HepG2 (cell line): Measurements from ENCODE around the gene PYY. TPM values are rescaled to one million over a fixed set of nuclear protein-coding genes. Genes with fewer than 3 reads are reported as not detected.

Experiments
- AGO1 ChIP-seq: fragments of 200-400 bp; formaldehyde crosslinking; IDR thresholded peaks from 2 replicates; pipeline ENCODE4 v1.6.1; 2017; ENCODE audit warnings: mild to moderate bottlenecking, low read depth, low read length, moderate library complexity; ENCODE audit not compliant: poor library complexity, severe bottlenecking
- BCL6 ChIP-seq: IDR thresholded peaks from 2 replicates; pipeline ENCODE4 v1.6.1; 2016; ENCODE audit warnings: missing genetic modification reagents, missing compliant biosample characterization
- ELF4 ChIP-seq: sonication (generic); formaldehyde crosslinking; IDR thresholded peaks from 2 replicates; pipeline ENCODE4 v1.5.0; 2020; ENCODE audit warnings: missing genetic modification reagents, mild to moderate bottlenecking, moderate library complexity, borderline replicate concordance
- ETV5 ChIP-seq: IDR thresholded peaks from 2 replicates; pipeline ENCODE4 v1.6.1; 2018; ENCODE audit warnings: missing biosample characterization, missing genetic modification reagents, inconsistent platforms, borderline replicate concordance
- FOSL1 ChIP-seq: sonication (generic); formaldehyde crosslinking; IDR thresholded peaks from 2 replicates; pipeline ENCODE4 v1.9.0; 2021; ENCODE audit warnings: missing genetic modification reagents, borderline replicate concordance
- FOXP1 ChIP-seq, 2 experiments: fragments of 450-650 bp in 1 of 2; IDR thresholded peaks; 2 replicates each; pipeline ENCODE4 v1.6.1; 2017 to 2018; ENCODE audit warnings: antibody characterized with exemption in 1 of 2
- MLLT10 ChIP-seq: sonication (generic); formaldehyde crosslinking; IDR thresholded peaks from 2 replicates; pipeline ENCODE4 v1.4.0; 2020; ENCODE audit warnings: missing genetic modification reagents
- PHF8 ChIP-seq: sonication (generic); formaldehyde crosslinking; IDR thresholded peaks from 2 replicates; pipeline ENCODE4 v1.5.0; 2020; ENCODE audit warnings: missing genetic modification reagents
- PITX1 ChIP-seq: sonication (generic); formaldehyde crosslinking; IDR thresholded peaks from 2 replicates; pipeline ENCODE4 v1.5.1; 2020; ENCODE audit warnings: mild to moderate bottlenecking, missing genetic modification reagents
- SOX13 ChIP-seq, 3 experiments: fragments of 450-650 bp in 1 of 3; sonication (generic) in 1 of 3; formaldehyde crosslinking in 1 of 3; IDR thresholded peaks in 2 of 3; conservative IDR thresholded peaks in 1 of 3; 2 replicates each; pipeline versions ENCODE4 v1.5.0 to v1.6.1; 2016 to 2020; ENCODE audit warnings: antibody characterized with exemption in 1 of 3, mild to moderate bottlenecking in 1 of 3, missing compliant biosample characterization in 1 of 3, missing genetic modification reagents in 1 of 3, moderate library complexity in 1 of 3
- STAG1 ChIP-seq: sonication (generic); formaldehyde crosslinking; IDR thresholded peaks from 2 replicates; pipeline ENCODE4 v1.4.0; 2020; ENCODE audit warnings: missing genetic modification reagents
- ZBTB3 ChIP-seq: sonication (generic); formaldehyde crosslinking; IDR thresholded peaks from 2 replicates; pipeline ENCODE4 v1.4.0; 2020; ENCODE audit warnings: low read depth, mild to moderate bottlenecking, moderate library complexity, missing genetic modification reagents, borderline replicate concordance
- ZNF12 ChIP-seq: sonication (generic); formaldehyde crosslinking; IDR thresholded peaks from 2 replicates; pipeline ENCODE4 v1.5.0; 2020; ENCODE audit warnings: missing genetic modification reagents
- ZNF569 ChIP-seq: sonication (generic); formaldehyde crosslinking; IDR thresholded peaks from 2 replicates; pipeline ENCODE4 v1.5.0; 2020; ENCODE audit warnings: mild to moderate bottlenecking, missing genetic modification reagents, moderate library complexity, borderline replicate concordance
- ZNF746 ChIP-seq: sonication (generic); formaldehyde crosslinking; IDR thresholded peaks from 2 replicates; pipeline ENCODE4 v1.8.0; 2022; ENCODE audit warnings: mild to moderate bottlenecking, missing genetic modification reagents
- ZNF773 ChIP-seq: sonication (generic); formaldehyde crosslinking; IDR thresholded peaks from 2 replicates; pipeline ENCODE4 v1.4.0; 2020; ENCODE audit warnings: missing genetic modification reagents, borderline replicate concordance
- ZNF788 ChIP-seq: sonication (generic); formaldehyde crosslinking; IDR thresholded peaks from 2 replicates; pipeline ENCODE4 v1.5.0; 2020; ENCODE audit warnings: mild to moderate bottlenecking, missing genetic modification reagents, borderline replicate concordance
- polyA plus RNA-seq, 8 experiments: library from polyadenylated mRNA; depleted of rRNA in 3 of 8; stranded (reverse) in 7 of 8; unstranded in 1 of 8; fragments of >200 nt; fragmentation: Illumina TruSeq in 4 of 8; extraction: Trizol in 4 of 8; gene quantifications; 2 replicates each; pipeline versions ENCODE4 v1.2.1 to v1.2.3, GENCODE V29; 2011 to 2016; ENCODE audit warnings: low read depth in 4 of 8, missing spikeins in 1 of 8, mixed read lengths in 1 of 8; ENCODE audit not compliant: insufficient read depth in 1 of 8
- total RNA-seq, 5 experiments: library from RNA; depleted of rRNA; stranded (reverse); fragments of >200 nt; fragmentation: Illumina TruSeq; extraction: Trizol; gene quantifications; 2 replicates each; pipeline ENCODE4 v1.2.3, GENCODE V29; 2016; ENCODE audit warnings: low read depth in 1 of 5
- TF ChIP-seq, protein P1 (sequence below): fragments of 450-650 bp; IDR thresholded peaks from 2 replicates; pipeline ENCODE4 v1.6.1; 2017
- TF ChIP-seq, protein P2 (sequence below): sonication (generic); formaldehyde crosslinking; IDR thresholded peaks from 2 replicates; pipeline ENCODE4 v1.5.0; 2020; ENCODE audit warnings: mild to moderate bottlenecking, missing genetic modification reagents, moderate library complexity
- TF ChIP-seq, protein P3 (sequence below), 2 experiments: sonication (generic) in 1 of 2; formaldehyde crosslinking in 1 of 2; IDR thresholded peaks; 2 replicates each; pipeline versions ENCODE4 v1.4.0 to v1.6.1; 2018 to 2020; ENCODE audit warnings: missing genetic modification reagents in 2 of 2, borderline replicate concordance in 1 of 2, low read depth in 1 of 2, mild to moderate bottlenecking in 1 of 2, missing biosample characterization in 1 of 2
- TF ChIP-seq, protein P4 (sequence below): fragments of 450-650 bp; IDR thresholded peaks from 2 replicates; pipeline ENCODE4 v1.6.1; 2016
- TF ChIP-seq, protein P5 (sequence below): sonication (generic); formaldehyde crosslinking; IDR thresholded peaks from 2 replicates; pipeline ENCODE4 v1.5.1; 2020; ENCODE audit warnings: mild to moderate bottlenecking, moderate library complexity, missing genetic modification reagents

Gene PYY
- total and polyA plus RNA-seq, 2 of the 13 experiments (the other 11 are each of a cell fraction or from before 2014, with no cell fraction given) = 0.25 TPM; not detected in 1

DNA sequence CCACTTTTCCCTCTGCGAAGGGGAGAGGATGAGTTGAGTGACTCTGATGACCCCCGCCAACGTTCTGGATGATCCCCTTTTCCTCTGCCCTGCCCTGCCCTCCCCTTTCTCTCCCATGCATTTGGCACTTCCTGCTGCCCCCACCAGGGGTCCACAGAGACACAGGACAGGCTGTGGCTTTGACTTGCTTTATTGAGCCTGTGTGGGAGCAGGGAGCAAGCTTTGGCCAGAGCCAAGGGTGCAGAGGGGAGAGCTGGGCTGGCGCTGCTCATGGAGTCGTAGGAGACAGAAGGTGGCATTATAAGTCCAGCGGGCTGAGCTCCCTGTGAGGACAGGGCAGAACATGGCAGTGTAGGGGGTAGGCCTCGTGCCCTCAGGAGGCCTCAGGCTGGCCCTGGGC is 13.1 kb downstream of the PYY start (continued):
- TF ChIP-seq ELF4 (CRISPR knock-in tag) (no peak), ZNF788 (no peak), BCL6 (no peak), ETV5 (CRISPR knock-in tag) (no peak), ZNF773 (no peak), SOX13 (IDR thresholded peaks at IDR 0.05) (no peak), SOX13 (CRISPR knock-in tag; conservative IDR thresholded peaks at IDR 0.05 in 1 of 2, IDR thresholded peaks at IDR 0.05 in 1 of 2) (no peak), FOXP1 (IDR thresholded peaks at IDR 0.05) (no peak), FOXP1 (CRISPR knock-in tag; IDR thresholded peaks at IDR 0.05) (no peak), ZNF12 (CRISPR knock-in tag) (no peak), MLLT10 (no peak), STAG1 (CRISPR knock-in tag) (peak; percentile 90), ZNF746 (CRISPR knock-in tag) (no peak), PHF8 (CRISPR knock-in tag) (peak; percentile 36; the same call in 1 of the 2 replicates), PITX1 (CRISPR knock-in tag) (peak; percentile 36; the same call in 1 of the 2 replicates), ZNF569 (no peak), AGO1 (peak; percentile 20), FOSL1 (CRISPR knock-in tag) (no peak), ZBTB3 (CRISPR knock-in tag) (no peak)
- TF ChIP-seq, protein P1, sequence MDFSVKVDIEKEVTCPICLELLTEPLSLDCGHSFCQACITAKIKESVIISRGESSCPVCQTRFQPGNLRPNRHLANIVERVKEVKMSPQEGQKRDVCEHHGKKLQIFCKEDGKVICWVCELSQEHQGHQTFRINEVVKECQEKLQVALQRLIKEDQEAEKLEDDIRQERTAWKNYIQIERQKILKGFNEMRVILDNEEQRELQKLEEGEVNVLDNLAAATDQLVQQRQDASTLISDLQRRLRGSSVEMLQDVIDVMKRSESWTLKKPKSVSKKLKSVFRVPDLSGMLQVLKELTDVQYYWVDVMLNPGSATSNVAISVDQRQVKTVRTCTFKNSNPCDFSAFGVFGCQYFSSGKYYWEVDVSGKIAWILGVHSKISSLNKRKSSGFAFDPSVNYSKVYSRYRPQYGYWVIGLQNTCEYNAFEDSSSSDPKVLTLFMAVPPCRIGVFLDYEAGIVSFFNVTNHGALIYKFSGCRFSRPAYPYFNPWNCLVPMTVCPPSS = no peak
- TF ChIP-seq, protein P2, sequence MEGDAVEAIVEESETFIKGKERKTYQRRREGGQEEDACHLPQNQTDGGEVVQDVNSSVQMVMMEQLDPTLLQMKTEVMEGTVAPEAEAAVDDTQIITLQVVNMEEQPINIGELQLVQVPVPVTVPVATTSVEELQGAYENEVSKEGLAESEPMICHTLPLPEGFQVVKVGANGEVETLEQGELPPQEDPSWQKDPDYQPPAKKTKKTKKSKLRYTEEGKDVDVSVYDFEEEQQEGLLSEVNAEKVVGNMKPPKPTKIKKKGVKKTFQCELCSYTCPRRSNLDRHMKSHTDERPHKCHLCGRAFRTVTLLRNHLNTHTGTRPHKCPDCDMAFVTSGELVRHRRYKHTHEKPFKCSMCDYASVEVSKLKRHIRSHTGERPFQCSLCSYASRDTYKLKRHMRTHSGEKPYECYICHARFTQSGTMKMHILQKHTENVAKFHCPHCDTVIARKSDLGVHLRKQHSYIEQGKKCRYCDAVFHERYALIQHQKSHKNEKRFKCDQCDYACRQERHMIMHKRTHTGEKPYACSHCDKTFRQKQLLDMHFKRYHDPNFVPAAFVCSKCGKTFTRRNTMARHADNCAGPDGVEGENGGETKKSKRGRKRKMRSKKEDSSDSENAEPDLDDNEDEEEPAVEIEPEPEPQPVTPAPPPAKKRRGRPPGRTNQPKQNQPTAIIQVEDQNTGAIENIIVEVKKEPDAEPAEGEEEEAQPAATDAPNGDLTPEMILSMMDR (CRISPR knock-in tag) = peak; percentile 93
- TF ChIP-seq, protein P3, sequence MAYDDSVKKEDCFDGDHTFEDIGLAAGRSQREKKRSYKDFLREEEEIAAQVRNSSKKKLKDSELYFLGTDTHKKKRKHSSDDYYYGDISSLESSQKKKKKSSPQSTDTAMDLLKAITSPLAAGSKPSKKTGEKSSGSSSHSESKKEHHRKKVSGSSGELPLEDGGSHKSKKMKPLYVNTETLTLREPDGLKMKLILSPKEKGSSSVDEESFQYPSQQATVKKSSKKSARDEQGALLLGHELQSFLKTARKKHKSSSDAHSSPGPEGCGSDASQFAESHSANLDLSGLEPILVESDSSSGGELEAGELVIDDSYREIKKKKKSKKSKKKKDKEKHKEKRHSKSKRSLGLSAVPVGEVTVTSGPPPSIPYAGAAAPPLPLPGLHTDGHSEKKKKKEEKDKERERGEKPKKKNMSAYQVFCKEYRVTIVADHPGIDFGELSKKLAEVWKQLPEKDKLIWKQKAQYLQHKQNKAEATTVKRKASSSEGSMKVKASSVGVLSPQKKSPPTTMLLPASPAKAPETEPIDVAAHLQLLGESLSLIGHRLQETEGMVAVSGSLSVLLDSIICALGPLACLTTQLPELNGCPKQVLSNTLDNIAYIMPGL (CRISPR knock-in tag; IDR thresholded peaks at IDR 0.05; ENCODE audit: borderline replicate concordance in 1 of 2, low read depth in 1 of 2) = peak in 1 of 2 experiments; percentile 66; a peak in 2 of 4 replicates
- TF ChIP-seq, protein P4, sequence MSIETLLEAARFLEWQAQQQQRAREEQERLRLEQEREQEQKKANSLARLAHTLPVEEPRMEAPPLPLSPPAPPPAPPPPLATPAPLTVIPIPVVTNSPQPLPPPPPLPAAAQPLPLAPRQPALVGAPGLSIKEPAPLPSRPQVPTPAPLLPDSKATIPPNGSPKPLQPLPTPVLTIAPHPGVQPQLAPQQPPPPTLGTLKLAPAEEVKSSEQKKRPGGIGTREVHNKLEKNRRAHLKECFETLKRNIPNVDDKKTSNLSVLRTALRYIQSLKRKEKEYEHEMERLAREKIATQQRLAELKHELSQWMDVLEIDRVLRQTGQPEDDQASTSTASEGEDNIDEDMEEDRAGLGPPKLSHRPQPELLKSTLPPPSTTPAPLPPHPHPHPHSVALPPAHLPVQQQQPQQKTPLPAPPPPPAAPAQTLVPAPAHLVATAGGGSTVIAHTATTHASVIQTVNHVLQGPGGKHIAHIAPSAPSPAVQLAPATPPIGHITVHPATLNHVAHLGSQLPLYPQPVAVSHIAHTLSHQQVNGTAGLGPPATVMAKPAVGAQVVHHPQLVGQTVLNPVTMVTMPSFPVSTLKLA = no peak
- TF ChIP-seq, protein P5, sequence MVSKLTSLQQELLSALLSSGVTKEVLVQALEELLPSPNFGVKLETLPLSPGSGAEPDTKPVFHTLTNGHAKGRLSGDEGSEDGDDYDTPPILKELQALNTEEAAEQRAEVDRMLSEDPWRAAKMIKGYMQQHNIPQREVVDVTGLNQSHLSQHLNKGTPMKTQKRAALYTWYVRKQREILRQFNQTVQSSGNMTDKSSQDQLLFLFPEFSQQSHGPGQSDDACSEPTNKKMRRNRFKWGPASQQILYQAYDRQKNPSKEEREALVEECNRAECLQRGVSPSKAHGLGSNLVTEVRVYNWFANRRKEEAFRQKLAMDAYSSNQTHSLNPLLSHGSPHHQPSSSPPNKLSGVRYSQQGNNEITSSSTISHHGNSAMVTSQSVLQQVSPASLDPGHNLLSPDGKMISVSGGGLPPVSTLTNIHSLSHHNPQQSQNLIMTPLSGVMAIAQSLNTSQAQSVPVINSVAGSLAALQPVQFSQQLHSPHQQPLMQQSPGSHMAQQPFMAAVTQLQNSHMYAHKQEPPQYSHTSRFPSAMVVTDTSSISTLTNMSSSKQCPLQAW (CRISPR knock-in tag) = no peak
